Hepatocyte (in vitro differentiated cells): ENCODE measurements around the gene SPACA4.

Source experiments
- EZH2 ChIP-seq: fragments of 200-600 bp; sonication (generic); IDR thresholded peaks from 2 replicates; pipeline ENCODE4 v1.6.1; 2016; ENCODE audit warnings: antibody characterized with exemption, mild to moderate bottlenecking, borderline replicate concordance
- EZH2phosphoT487 ChIP-seq: fragments of 200-600 bp; sonication (generic); IDR thresholded peaks from one replicate; pipeline ENCODE4 v1.6.1; 2018; ENCODE audit warnings: antibody characterized with exemption, mild to moderate bottlenecking, low read depth, moderate library complexity; ENCODE audit not compliant: unreplicated experiment, severe bottlenecking
- TF ChIP-seq, protein P1 (sequence below): fragments of 200-600 bp; sonication (generic); IDR thresholded peaks from 2 replicates; pipeline ENCODE4 v1.5.1; 2016; ENCODE audit warnings: antibody characterized with exemption, mild to moderate bottlenecking; ENCODE audit not compliant: poor library complexity

GRCh38 chr19:48646722-48647216, 40.2 kb downstream of the SPACA4 start:
- TF ChIP-seq, protein P1, sequence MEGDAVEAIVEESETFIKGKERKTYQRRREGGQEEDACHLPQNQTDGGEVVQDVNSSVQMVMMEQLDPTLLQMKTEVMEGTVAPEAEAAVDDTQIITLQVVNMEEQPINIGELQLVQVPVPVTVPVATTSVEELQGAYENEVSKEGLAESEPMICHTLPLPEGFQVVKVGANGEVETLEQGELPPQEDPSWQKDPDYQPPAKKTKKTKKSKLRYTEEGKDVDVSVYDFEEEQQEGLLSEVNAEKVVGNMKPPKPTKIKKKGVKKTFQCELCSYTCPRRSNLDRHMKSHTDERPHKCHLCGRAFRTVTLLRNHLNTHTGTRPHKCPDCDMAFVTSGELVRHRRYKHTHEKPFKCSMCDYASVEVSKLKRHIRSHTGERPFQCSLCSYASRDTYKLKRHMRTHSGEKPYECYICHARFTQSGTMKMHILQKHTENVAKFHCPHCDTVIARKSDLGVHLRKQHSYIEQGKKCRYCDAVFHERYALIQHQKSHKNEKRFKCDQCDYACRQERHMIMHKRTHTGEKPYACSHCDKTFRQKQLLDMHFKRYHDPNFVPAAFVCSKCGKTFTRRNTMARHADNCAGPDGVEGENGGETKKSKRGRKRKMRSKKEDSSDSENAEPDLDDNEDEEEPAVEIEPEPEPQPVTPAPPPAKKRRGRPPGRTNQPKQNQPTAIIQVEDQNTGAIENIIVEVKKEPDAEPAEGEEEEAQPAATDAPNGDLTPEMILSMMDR, result no peak
- TF ChIP-seq EZH2phosphoT487 (no peak), EZH2 (no peak)
